K562 (cell line): ENCODE data around the gene PYGO2. TPM values are rescaled to one million over a fixed set of nuclear protein-coding genes. Genes with fewer than 3 reads are reported as not detected.

ENCODE experiments used
- ATF1 ChIP-seq, 2 experiments: fragments of 450-650 bp in 1 of 2; IDR thresholded peaks; 2 replicates each; pipeline ENCODE4 v1.6.1; 2016; ENCODE audit warnings: missing compliant biosample characterization in 1 of 2, missing genetic modification characterization in 1 of 2
- ETV6 ChIP-seq, 3 experiments: fragments of 150-350 bp in 1 of 3; sonication (generic) in 1 of 3; formaldehyde crosslinking in 1 of 3; IDR thresholded peaks; 2 replicates each; pipeline versions ENCODE4 v1.6.1 to v1.8.0; 2014 to 2022; ENCODE audit warnings: borderline replicate concordance in 2 of 3, low read depth in 2 of 3, antibody characterized with exemption in 1 of 3, low read length in 1 of 3, mild to moderate bottlenecking in 1 of 3, missing genetic modification reagents in 1 of 3
- FOSL1 ChIP-seq: fragments of 200-800 bp; sonication (Bioruptor generic); conservative IDR thresholded peaks from 2 replicates; pipeline ENCODE4 v1.6.1; 2016; ENCODE audit warnings: missing genetic modification characterization, missing compliant biosample characterization
- FOXA1 ChIP-seq: fragments of 450-650 bp; IDR thresholded peaks from 2 replicates; pipeline ENCODE4 v1.6.1; 2016; ENCODE audit warnings: mild to moderate bottlenecking, borderline replicate concordance
- GATAD2B ChIP-seq: fragments of 450-650 bp; IDR thresholded peaks from 2 replicates; pipeline ENCODE4 v1.6.1; 2017; ENCODE audit warnings: mild to moderate bottlenecking, borderline replicate concordance
- ILK ChIP-seq: fragments of 450-650 bp; IDR thresholded peaks from 2 replicates; pipeline ENCODE4 v1.6.1; 2016; ENCODE audit warnings: missing genetic modification characterization, low read depth, mild to moderate bottlenecking, missing compliant biosample characterization, moderate library complexity, borderline replicate concordance
- KDM2B ChIP-seq: fragments of 250-450 bp; sonication (Bioruptor Pico); IDR thresholded peaks from 2 replicates; pipeline ENCODE4 v1.8.0; 2021; ENCODE audit warnings: mild to moderate bottlenecking, moderate library complexity
- KHSRP ChIP-seq: fragments of 450-650 bp; IDR thresholded peaks from 2 replicates; pipeline ENCODE4 v1.6.1; 2017
- KLF10 ChIP-seq: fragments of 250-450 bp; sonication (Bioruptor Pico); IDR thresholded peaks from 2 replicates; pipeline ENCODE4 v1.6.1; 2021; ENCODE audit warnings: matching md5 sums
- MCM7 ChIP-seq, 2 experiments: fragments of 450-650 bp; IDR thresholded peaks; 2 replicates each; pipeline ENCODE4 v1.6.1; 2016 to 2018
- MECOM ChIP-seq: fragments of 250-450 bp; sonication (Bioruptor Pico); IDR thresholded peaks from 2 replicates; pipeline ENCODE4 v1.8.0; 2022; ENCODE audit warnings: inconsistent platforms
- MTA2 ChIP-seq: fragments of 450-650 bp; IDR thresholded peaks from 2 replicates; pipeline ENCODE4 v1.6.1; 2016; ENCODE audit warnings: low read depth
- NBN ChIP-seq: fragments of 450-650 bp; IDR thresholded peaks from 2 replicates; pipeline ENCODE4 v1.6.1; 2016; ENCODE audit warnings: low read depth, mild to moderate bottlenecking
- RBM25 ChIP-seq: fragments of 200-400 bp; formaldehyde crosslinking; IDR thresholded peaks from 2 replicates; pipeline ENCODE4 v1.6.1; 2018; ENCODE audit warnings: low read length, low read depth, moderate library complexity; ENCODE audit not compliant: severe bottlenecking
- SIX5 ChIP-seq, 2 experiments: IDR thresholded peaks; 2 replicates each; pipeline ENCODE4 v1.6.1; 2011; ENCODE audit warnings: low read length in 2 of 2, borderline replicate concordance in 1 of 2, low read depth in 1 of 2, mild to moderate bottlenecking in 1 of 2, moderate library complexity in 1 of 2; ENCODE audit not compliant: insufficient read depth in 1 of 2
- SOX6 ChIP-seq: fragments of 450-650 bp; IDR thresholded peaks from 2 replicates; pipeline ENCODE4 v1.6.1; 2014; ENCODE audit warnings: mild to moderate bottlenecking
- SUPT5H ChIP-seq: fragments of 450-650 bp; IDR thresholded peaks from 2 replicates; pipeline ENCODE4 v1.6.1; 2016
- XRCC3 ChIP-seq: fragments of 450-650 bp; IDR thresholded peaks from 2 replicates; pipeline ENCODE4 v1.6.1; 2017; ENCODE audit warnings: mild to moderate bottlenecking, moderate library complexity
- ZNF124 ChIP-seq: sonication (generic); formaldehyde crosslinking; IDR thresholded peaks from 2 replicates; pipeline ENCODE4 v1.8.1; 2022; ENCODE audit warnings: missing genetic modification reagents
- ZNF263 ChIP-seq: sonication (generic); formaldehyde crosslinking; IDR thresholded peaks from 2 replicates; pipeline ENCODE4 v1.8.0; 2022; ENCODE audit warnings: mild to moderate bottlenecking, missing genetic modification reagents, borderline replicate concordance
- ZNF766 ChIP-seq: fragments of 200-800 bp; sonication (Bioruptor generic); conservative IDR thresholded peaks from 2 replicates; pipeline ENCODE4 v1.6.1; 2016; ENCODE audit warnings: missing genetic modification characterization, missing compliant biosample characterization
- polyA plus RNA-seq, 8 experiments: library from polyadenylated mRNA; depleted of rRNA in 4 of 8; stranded (reverse) in 5 of 8; unstranded in 3 of 8; fragments of >200 nt; fragmentation: Nextera tagmentation in 2 of 8; fragmentation: Illumina TruSeq in 1 of 8; extraction: Ambion mirVana in 2 of 8; extraction: Trizol in 1 of 8; gene quantifications; 2 replicates each; pipeline versions ENCODE4 v1.2.1 to v1.2.3, GENCODE V29; 2011 to 2014; ENCODE audit warnings: inconsistent platforms in 1 of 8, missing spikeins in 1 of 8
- total RNA-seq, 7 experiments: library from RNA; depleted of rRNA in 6 of 7; stranded (reverse); fragments of >200 nt in 6 of 7; fragmentation: Illumina TruSeq in 2 of 7; extraction: Trizol in 2 of 7; gene quantifications; 2 replicates each; pipeline versions ENCODE4 v1.2.1 to v1.2.3, GENCODE V29; 2011 to 2021; ENCODE audit warnings: low replicate concordance in 1 of 7
- TF ChIP-seq, protein P1 (sequence below): sonication (generic); formaldehyde crosslinking; IDR thresholded peaks from 2 replicates; pipeline ENCODE4 v1.8.0; 2022; ENCODE audit warnings: mild to moderate bottlenecking, low read depth, missing genetic modification reagents
- TF ChIP-seq, protein P2 (sequence below): fragments of 250-450 bp; sonication (Bioruptor Pico); IDR thresholded peaks from 2 replicates; pipeline ENCODE4 v1.5.0; 2021
- TF ChIP-seq, protein P3 (sequence below): fragments of 250-450 bp; sonication (Bioruptor Pico); IDR thresholded peaks from 2 replicates; pipeline ENCODE4 v1.8.0; 2021; ENCODE audit warnings: borderline replicate concordance, mild to moderate bottlenecking, moderate library complexity; ENCODE audit not compliant: poor library complexity, severe bottlenecking

Gene PYGO2
- total and polyA plus RNA-seq, 9 of the 15 experiments (the other 6 are each of a cell fraction or from before 2014, with no cell fraction given) = 8.3 to 36.2 (median 18.2) TPM

DNA sequence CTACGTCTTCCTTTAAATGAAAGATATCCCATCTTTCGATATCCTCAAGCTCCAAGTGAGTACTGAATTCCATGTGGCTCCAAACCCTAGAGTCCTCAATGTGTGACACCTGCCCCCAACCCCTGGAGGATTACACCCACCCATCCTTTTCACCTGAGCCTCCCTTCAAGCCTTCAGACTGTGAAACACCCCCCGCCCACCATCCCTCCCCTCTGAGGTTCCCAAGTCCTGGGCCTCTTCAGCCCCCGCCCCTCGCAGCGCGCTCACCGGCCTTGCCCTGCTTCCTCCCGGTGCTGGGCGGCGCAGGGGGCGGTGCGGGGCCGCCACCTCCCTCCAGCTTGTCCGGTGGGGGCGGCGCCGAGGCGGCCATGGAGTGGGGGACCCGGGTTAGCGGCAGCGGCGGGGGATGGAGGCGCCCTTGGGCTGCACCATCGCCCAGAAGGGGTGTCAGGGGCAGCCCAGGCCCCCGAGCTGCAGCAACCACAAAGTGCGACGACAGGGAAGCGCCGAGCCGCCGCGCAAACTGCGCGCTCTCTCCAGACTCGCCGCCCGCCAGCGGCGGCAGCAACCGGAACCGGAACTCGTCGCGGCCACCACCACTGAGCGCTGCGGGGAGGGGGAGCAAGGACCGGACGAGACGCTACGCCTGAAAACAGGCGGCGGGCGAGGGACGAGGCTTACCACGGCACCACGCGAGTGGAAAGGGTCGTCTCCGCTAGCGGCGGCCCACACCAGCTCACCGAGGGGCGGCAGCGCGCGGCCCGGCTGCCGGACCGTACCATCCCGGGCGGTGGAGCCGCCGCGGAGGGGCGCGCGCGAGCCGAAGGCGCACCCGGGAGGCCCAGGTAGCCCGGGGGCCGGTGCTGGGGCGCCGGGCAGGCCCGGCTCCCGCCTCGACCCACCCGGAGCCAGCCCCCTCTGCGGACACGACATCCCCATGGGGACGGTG, at the start of gene PYGO2 (continued):
- TF ChIP-seq ZNF124 (CRISPR knock-in tag) (no peak), SUPT5H (peak; percentile 91), KHSRP (no peak), KLF10 (CRISPR knock-in tag) (no peak), MCM7 (IDR thresholded peaks at IDR 0.05) (no peak), SOX6 (peak; percentile 30; the same call in 1 of the 2 replicates), ZNF766 (no peak), FOXA1 (no peak), MECOM (no peak), XRCC3 (no peak), ETV6 (IDR thresholded peaks at IDR 0.05; ENCODE audit: borderline replicate concordance in 1 of 2, low read depth in 2 of 2, low read length in 1 of 2) (no peak), ETV6 (CRISPR knock-in tag; IDR thresholded peaks at IDR 0.05; ENCODE audit: borderline replicate concordance) (no peak), FOSL1 (tag) (peak; percentile 37; the same call in 1 of the 2 replicates), ATF1 (CRISPR knock-in tag; IDR thresholded peaks at IDR 0.05) (0 out of 2 replicates have a peak, but pooled peaks have one; percentile 3), ATF1 (tag; IDR thresholded peaks at IDR 0.05) (peak; percentile 85), ZNF263 (CRISPR knock-in tag) (no peak; the same call in 1 of the 2 replicates), NBN (peak; percentile 34; the same call in 1 of the 2 replicates), SIX5 (IDR thresholded peaks at IDR 0.05; ENCODE audit: borderline replicate concordance in 1 of 2, insufficient read depth in 1 of 2, low read depth in 1 of 2, low read length in 2 of 2) (peak; percentile 2 to 11; a peak in 1 of 4 replicates), KDM2B (no peak), ILK (tag) (no peak), MTA2 (no peak), RBM25 (no peak), GATAD2B (peak; percentile 86; the same call in 1 of the 2 replicates)
- TF ChIP-seq, protein P1, sequence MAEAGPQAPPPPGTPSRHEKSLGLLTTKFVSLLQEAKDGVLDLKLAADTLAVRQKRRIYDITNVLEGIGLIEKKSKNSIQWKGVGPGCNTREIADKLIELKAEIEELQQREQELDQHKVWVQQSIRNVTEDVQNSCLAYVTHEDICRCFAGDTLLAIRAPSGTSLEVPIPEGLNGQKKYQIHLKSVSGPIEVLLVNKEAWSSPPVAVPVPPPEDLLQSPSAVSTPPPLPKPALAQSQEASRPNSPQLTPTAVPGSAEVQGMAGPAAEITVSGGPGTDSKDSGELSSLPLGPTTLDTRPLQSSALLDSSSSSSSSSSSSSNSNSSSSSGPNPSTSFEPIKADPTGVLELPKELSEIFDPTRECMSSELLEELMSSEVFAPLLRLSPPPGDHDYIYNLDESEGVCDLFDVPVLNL (CRISPR knock-in tag) = 0 out of 2 replicates have a peak, but pooled peaks have one; percentile 51
- TF ChIP-seq, protein P2, sequence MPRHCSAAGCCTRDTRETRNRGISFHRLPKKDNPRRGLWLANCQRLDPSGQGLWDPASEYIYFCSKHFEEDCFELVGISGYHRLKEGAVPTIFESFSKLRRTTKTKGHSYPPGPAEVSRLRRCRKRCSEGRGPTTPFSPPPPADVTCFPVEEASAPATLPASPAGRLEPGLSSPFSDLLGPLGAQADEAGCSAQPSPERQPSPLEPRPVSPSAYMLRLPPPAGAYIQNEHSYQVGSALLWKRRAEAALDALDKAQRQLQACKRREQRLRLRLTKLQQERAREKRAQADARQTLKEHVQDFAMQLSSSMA (CRISPR knock-in tag) = peak; percentile 93
- TF ChIP-seq, protein P3, sequence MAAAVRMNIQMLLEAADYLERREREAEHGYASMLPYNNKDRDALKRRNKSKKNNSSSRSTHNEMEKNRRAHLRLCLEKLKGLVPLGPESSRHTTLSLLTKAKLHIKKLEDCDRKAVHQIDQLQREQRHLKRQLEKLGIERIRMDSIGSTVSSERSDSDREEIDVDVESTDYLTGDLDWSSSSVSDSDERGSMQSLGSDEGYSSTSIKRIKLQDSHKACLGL (CRISPR knock-in tag) = no peak
